SIG-M5 treated with dmso at 0.1 percent for 504 hours (cell line): ENCODE data around the gene VSIG10L.

Experiments used
- DNase-seq: peaks from one replicate; lab custom pipeline; 2025; ENCODE audit not compliant: unreplicated experiment; lab: John Stamatoyannopoulos, UW

VSIG10L gene

DNA sequence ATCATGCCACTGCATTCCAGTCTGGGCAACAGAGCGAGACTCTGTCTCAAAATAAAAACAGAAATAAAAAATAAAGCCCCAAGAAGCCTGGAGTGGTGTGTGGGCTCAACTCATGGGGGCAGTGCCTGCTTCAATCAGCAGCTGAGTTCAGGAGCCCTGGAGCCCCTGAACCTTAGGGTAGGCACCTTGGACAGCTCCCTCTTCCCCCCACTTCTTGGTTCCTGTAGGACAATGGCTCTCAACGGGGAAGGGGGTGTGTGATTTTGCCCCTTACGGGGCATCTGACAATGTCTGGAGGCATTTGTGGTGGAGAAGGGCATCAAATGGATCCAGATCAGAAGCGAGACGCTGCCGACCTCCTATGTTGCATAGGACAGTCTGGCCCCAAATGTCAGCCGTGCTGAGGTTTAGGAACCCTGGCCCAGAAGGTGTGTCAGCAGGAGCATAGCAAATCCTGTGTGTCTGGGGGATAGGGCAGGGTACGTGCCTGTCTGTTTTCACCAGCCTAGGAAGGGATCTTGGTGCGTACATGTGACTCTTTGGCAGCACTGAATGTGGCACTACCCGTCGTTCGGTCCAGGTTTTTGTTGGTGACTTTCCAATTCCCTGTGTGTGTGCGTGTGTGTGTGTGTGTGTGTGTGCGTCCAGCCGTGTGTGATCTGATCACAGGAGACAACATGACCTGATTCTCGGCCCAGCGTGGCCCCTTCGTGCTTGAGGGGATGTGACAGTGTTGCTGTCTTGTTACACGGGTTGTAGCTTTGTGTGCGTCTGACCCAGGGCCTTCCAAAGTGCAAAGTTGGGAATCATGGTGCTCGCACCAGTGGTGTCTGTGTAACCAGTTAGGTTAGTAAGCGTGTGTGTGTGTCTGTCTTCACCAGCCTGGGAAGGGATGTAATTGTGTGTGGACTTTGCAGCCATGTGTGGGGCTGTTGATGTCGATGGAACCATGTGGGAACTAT lies 23.0 kb downstream of the VSIG10L start:
- DNase-seq: no peak

DNA sequence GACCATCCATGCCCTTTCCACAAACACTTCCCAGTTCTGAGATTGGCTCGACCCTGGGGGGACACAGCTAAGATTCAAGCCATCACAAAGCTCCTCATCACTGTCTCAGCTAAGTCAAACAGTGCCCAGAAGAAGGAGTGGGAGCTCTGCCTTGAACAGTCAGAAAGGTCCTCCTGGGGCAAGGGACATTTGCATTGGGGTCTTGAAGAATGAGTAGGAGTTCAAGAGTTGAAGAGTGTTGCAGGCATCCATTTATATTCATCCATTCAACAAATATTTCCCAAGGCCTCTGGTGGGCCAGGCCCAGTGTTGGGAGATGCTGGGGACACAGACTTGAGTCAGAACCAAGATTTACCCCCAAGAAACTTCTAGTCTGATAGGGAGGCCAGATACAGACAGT lies 24.0 kb downstream of the VSIG10L start:
- DNase-seq: no peak

DNA sequence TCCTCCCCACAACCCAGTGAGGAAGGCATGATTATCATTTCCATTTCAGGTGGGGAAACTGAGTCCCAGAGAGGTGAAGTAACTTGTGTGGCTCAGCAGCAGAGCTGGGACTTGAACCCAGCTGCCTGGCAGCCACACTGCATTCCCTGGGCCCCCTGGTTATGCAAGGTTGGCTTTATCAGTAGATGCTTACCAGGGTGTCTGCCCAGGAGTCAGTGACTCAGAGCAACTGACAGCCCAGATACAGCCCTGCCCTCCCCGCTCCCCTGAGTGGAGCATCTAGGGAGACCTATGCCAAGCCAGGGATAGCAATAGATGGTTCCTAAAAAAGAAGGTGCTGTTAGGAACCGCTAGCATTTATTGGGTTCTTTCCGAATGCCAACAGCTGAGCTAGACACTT lies 24.6 kb downstream of the VSIG10L start:
- DNase-seq: no peak

- DNase-seq: no peak
Measured at GRCh38 chr19:51316688-51317087, 25.3 kb downstream of the VSIG10L start.

- no peak for DNase-seq
Measured at GRCh38 chr19:51311351-51312257, 30.3 kb downstream of the VSIG10L start, which contains the start of gene IGLON5. Gene IGLON5 (plus strand): TSS chr19:51311644. CDS start chr19:51311848, 204 bp downstream.

GRCh38 chr19:51305479-51305878 lies 36.5 kb downstream of the VSIG10L start:
- no peak for DNase-seq

DNA sequence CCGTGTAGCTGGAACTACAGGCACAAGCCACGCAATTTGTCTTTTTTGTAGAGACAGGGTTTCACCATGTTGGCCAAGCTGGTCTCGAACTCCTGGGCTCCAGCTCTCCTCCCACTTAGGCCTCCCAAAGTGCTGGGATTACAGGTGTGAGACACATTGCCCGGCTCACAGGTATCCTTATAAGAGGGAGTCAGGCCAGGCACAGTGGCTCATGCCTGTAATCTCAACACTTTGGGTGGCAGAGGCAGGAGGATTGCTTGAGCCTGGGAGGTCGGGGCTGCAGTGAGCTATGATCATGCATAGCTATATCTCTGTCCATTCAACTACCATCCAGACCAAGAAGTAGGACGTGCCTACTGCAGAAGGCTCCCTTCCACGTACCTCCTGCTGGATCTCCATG lies 40.7 kb downstream of the VSIG10L start:
- DNase-seq: no peak

DNA sequence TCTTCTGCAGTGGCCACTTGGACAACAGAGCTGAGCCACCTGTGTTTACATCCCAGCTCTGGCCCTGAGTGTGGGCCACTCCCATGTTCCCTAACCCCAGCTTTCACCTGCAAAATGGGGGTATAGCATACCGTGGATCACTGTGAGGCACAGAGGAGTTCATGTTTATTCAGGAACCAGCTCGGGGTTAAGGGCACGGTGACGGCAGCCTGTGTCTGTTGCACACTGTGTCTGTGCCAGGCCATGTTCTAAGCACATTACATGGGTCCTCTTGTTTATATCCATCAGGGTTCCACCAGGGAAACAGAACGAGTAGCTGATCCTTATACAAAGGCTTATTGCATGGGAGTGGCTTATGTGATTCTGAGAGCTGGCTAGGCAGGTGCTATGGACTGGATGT lies 44.5 kb downstream of the VSIG10L start:
- no peak for DNase-seq

DNA sequence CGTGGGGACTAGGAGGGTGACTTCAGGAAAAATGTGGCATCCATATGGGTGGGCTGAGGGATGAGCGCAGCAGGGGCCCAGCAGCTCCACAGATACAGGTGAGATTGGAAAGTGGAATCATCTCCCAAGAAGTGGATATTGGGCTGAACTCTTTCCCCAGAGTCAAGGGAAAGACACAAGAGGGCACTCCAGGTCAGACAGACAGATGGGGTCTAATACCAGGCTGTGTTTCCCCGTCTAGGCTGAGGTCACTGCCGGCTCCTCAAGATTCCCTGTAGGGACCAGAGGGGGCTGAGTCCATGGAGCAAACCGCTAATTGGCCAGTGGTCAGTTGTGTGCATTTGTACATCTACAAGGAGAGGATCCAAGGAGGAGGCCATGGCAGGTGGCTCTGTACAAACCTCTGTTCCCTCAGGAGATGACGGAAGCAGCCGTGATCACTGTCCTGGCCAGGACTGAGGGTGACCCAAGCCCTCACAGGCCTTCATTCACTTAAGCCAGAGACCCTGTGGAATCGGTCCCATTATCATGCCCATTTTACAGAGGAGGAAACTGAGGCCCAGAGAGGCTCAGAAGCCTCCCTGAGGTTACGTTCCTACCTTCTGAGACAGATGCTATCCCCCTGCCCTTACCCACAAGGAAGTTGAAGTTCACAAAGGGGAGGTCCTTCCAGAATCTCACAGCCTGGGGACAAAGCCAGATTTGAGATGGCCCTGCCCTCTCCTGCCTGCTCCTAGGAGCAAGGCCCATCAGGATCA lies 45.4 kb downstream of the VSIG10L start:
- DNase-seq: no peak

DNA sequence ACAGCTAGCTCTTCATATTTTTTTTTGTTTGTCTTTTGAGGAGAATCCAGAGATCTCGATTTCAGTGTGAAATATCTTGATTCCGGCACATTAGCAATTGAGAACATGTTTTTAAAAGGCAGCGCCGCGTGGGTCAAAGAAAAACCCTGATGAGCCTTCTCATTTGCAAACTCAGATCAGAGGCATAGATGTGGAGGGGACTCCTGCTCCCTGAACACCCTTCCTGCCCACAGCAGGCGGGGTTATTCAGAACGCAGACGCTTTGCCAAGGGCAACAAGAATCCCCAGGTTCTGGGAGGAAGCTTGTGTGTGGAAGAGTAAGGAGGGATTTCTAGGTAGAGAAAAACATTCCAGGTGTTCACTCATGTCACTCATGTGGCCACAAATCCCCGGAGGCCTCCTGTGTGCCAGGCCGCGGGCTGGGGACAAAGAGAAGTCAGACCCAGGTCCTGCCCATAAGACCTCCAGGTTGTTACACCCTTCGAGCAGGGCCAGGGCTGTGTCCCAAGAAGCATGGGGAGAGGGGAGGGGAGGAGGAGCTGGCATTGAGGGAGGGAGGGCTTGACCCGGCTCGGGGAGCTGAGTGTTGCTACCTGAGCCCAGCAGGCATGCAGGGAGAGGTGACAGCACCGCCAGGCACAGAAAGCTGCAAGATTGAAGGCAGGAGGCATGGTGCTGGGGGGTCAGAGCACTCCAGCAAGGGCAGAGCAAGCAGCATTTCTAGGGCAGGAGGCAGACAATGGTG lies 46.4 kb downstream of the VSIG10L start:
- no peak for DNase-seq

DNA sequence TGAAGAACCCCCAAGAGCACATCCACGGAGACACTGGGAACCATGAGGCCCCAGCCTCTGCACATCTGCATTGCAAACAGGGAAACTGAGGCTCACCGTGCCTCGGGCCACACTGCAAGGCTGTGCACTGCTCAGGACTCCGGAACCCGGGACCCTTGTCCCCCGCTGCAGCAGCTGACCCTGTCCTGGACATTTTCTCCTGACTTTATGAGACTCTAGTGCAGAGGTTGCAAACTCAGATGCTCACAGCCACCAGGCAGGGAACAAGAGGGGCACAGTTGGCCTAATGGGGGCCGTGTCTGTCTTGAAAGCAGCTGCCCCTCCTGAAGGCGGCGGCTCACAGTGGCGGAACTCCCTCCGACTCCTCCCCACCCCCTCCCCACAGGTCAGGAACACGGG lies 47.0 kb downstream of the VSIG10L start:
- no peak for DNase-seq

GRCh38 chr19:51294211-51294976 lies 47.5 kb downstream of the VSIG10L start:
- peak; percentile 4 for DNase-seq

- DNase-seq: no peak
Measured at GRCh38 chr19:51293571-51294210, 48.2 kb downstream of the VSIG10L start.

DNA sequence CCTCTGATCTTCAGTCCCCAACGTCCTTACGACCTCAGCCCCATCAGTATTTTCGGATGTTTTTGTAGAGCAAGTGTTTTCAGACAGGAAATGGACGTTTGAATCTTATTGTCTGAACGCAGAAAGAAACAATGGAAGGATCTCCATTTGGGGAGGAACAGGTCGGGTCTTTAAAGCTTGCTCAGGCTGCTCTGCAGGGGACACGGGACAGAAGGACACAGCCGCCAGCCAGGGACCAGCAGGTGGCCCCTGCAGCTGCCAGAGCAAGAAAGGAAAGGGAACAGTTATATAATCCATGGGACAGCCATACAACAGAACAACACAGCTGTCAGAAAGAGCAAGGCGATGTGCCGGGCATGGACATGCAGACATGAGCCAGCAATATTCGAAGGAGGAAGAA lies 49.0 kb downstream of the VSIG10L start:
- DNase-seq: no peak

DNA sequence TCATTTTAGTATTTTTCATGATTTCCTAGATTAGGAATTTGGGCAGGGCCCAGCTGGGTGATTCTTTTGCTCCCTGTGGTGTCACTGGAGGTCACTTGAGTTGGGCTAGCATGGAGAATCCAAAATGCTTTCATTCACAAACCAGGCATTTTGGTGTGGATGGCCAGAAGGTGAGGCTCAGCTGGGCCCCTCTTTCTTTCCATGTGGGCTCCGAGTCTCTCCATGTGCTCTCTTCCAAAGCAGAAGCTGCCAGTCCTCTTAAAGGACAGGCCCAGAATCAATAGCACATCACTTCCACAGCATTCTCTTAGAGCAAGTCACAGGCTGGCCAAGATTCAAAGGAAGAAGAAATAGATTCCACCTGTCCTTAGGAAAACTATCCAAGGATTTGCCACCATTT lies 52.3 kb downstream of the VSIG10L start:
- DNase-seq: no peak

DNA sequence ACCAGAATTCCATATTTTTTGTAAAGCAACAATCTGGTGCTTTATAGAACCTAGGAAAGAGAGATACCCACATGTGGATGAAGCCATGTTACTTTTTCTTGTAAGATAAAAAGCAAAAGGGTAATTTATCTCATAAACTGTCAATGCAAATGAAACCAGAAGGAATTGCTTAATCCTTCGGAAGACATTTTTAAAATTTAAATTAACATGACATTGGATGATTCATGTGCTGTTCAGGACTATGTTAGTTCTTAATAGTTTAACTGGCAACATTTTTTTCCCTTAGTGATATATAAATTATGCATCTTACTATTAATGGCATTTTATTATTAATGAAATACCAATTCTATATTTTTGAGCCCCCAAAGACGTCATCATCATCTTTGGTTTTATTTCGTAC lies 56.3 kb downstream of the VSIG10L start:
- DNase-seq: no peak

DNA sequence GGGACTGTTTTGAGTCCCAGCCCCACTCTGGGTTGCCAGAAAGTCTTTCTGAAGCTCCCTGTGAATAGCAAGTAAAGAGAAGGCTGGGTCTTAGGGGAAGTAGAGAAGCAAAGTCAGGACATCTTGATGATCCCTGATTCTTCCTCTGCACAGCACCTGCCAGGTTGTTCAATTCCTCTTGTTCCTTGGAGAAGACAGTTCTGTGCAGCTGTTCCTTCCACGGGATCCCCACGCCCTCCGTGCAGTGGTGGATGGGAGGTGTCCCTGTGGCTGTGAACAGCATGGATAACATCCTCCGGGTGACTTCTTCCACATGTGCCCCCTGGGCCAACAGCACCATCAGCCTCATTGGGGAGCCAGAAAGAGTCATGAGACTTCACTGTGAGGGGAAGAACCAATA lies 59.6 kb downstream of the VSIG10L start:
- DNase-seq: no peak
